GM23338 (cell line): ENCODE results near the gene TSPAN12.

ENCODE experiments used
- CREB1 ChIP-seq: fragments of 250-450 bp; sonication (Bioruptor Pico); IDR thresholded peaks from 2 replicates; pipeline ENCODE4 v1.5.0; 2020; ENCODE audit warnings: low read depth, mild to moderate bottlenecking, moderate library complexity
- EZH2 ChIP-seq: fragments of 200-600 bp; sonication (generic); IDR thresholded peaks from one replicate; pipeline ENCODE4 v1.8.0; 2017; ENCODE audit warnings: antibody characterized with exemption, mild to moderate bottlenecking, low read depth; ENCODE audit not compliant: unreplicated experiment
- EZH2phosphoT487 ChIP-seq: fragments of 200-600 bp; sonication (generic); IDR thresholded peaks from one replicate; pipeline ENCODE4 v1.8.1; 2018; ENCODE audit warnings: antibody characterized with exemption; ENCODE audit not compliant: unreplicated experiment
- NANOG ChIP-seq: IDR thresholded peaks from 2 replicates; pipeline ENCODE4 v1.6.1; 2016; ENCODE audit warnings: antibody characterized with exemption, borderline replicate concordance
- POLR2AphosphoS5 ChIP-seq: IDR thresholded peaks from 2 replicates; pipeline ENCODE4 v1.6.1; 2016; ENCODE audit warnings: antibody characterized with exemption, low read depth
- ZNF114 ChIP-seq: fragments of 250-450 bp; sonication (Bioruptor Pico); IDR thresholded peaks from 2 replicates; pipeline ENCODE4 v1.5.0; 2020; ENCODE audit warnings: mild to moderate bottlenecking, moderate library complexity
- TF ChIP-seq, protein P1 (sequence below), 2 experiments: fragments of 200-600 bp in 1 of 2; sonication (generic) in 1 of 2; conservative IDR thresholded peaks; 2 replicates each; pipeline versions ENCODE4 v1.5.1 to v1.6.1; 2016 to 2017; ENCODE audit warnings: antibody characterized with exemption in 2 of 2, low read depth in 2 of 2, mild to moderate bottlenecking in 2 of 2, moderate library complexity in 1 of 2
- TF ChIP-seq, protein P2 (sequence below): IDR thresholded peaks from one replicate; pipeline ENCODE4 v1.6.1; 2018; ENCODE audit warnings: antibody characterized with exemption; ENCODE audit not compliant: unreplicated experiment

GRCh38 chr7:120740348-120740747 is 117.6 kb downstream of the TSPAN12 start:
- TF ChIP-seq, protein P1, sequence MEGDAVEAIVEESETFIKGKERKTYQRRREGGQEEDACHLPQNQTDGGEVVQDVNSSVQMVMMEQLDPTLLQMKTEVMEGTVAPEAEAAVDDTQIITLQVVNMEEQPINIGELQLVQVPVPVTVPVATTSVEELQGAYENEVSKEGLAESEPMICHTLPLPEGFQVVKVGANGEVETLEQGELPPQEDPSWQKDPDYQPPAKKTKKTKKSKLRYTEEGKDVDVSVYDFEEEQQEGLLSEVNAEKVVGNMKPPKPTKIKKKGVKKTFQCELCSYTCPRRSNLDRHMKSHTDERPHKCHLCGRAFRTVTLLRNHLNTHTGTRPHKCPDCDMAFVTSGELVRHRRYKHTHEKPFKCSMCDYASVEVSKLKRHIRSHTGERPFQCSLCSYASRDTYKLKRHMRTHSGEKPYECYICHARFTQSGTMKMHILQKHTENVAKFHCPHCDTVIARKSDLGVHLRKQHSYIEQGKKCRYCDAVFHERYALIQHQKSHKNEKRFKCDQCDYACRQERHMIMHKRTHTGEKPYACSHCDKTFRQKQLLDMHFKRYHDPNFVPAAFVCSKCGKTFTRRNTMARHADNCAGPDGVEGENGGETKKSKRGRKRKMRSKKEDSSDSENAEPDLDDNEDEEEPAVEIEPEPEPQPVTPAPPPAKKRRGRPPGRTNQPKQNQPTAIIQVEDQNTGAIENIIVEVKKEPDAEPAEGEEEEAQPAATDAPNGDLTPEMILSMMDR (conservative IDR thresholded peaks at IDR 0.05; ENCODE audit: low read depth in 2 of 2): no peak
- TF ChIP-seq EZH2phosphoT487: no peak
- no peak for TF ChIP-seq ZNF114 (CRISPR knock-in tag)
- TF ChIP-seq EZH2: no peak
- TF ChIP-seq NANOG: no peak
- TF ChIP-seq POLR2AphosphoS5: no peak
- TF ChIP-seq CREB1 (CRISPR knock-in tag): no peak
- TF ChIP-seq, protein P2, sequence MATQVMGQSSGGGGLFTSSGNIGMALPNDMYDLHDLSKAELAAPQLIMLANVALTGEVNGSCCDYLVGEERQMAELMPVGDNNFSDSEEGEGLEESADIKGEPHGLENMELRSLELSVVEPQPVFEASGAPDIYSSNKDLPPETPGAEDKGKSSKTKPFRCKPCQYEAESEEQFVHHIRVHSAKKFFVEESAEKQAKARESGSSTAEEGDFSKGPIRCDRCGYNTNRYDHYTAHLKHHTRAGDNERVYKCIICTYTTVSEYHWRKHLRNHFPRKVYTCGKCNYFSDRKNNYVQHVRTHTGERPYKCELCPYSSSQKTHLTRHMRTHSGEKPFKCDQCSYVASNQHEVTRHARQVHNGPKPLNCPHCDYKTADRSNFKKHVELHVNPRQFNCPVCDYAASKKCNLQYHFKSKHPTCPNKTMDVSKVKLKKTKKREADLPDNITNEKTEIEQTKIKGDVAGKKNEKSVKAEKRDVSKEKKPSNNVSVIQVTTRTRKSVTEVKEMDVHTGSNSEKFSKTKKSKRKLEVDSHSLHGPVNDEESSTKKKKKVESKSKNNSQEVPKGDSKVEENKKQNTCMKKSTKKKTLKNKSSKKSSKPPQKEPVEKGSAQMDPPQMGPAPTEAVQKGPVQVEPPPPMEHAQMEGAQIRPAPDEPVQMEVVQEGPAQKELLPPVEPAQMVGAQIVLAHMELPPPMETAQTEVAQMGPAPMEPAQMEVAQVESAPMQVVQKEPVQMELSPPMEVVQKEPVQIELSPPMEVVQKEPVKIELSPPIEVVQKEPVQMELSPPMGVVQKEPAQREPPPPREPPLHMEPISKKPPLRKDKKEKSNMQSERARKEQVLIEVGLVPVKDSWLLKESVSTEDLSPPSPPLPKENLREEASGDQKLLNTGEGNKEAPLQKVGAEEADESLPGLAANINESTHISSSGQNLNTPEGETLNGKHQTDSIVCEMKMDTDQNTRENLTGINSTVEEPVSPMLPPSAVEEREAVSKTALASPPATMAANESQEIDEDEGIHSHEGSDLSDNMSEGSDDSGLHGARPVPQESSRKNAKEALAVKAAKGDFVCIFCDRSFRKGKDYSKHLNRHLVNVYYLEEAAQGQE: no peak
